HG02759 (cell line): ENCODE data around the gene RCOR3.
"Not testable (repeated sequence)": the region's sequence is repeated elsewhere in the genome, so short reads cannot be mapped to it uniquely, and the experiment has no call there.

Experiments
- ATAC-seq: cut with Tn5 transposase; IDR thresholded peaks from one replicate; pipeline ENCODE4 v1.9.1; 2021; ENCODE audit warnings: mild to moderate bottlenecking, moderate library complexity; ENCODE audit not compliant: unreplicated experiment

Gene RCOR3

DNA sequence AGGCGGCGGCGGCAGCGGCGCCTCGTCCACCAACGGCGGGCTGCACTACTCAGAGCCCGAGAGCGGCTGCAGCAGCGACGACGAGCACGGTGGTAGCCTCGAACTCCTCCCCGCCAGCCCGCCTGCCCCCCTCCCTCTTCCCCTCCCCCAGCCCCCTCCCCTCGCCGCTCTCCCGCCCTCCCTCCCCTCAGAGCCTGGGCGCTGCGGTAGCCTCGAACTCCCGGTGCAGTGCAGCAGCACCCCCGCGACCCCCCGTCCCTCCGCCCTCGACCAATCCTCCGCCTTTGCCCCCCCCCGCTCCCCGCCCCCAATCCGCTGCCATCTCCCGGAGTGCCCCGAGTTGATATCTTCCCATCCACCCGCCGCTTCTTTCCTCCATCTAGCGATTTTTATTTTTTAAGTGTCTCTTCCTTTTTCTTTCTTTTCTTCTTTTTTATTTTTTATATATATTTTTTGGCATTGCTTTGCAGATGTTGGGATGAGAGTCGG is 516 bp downstream of the RCOR3 start:
- peak; percentile 12 for ATAC-seq

DNA sequence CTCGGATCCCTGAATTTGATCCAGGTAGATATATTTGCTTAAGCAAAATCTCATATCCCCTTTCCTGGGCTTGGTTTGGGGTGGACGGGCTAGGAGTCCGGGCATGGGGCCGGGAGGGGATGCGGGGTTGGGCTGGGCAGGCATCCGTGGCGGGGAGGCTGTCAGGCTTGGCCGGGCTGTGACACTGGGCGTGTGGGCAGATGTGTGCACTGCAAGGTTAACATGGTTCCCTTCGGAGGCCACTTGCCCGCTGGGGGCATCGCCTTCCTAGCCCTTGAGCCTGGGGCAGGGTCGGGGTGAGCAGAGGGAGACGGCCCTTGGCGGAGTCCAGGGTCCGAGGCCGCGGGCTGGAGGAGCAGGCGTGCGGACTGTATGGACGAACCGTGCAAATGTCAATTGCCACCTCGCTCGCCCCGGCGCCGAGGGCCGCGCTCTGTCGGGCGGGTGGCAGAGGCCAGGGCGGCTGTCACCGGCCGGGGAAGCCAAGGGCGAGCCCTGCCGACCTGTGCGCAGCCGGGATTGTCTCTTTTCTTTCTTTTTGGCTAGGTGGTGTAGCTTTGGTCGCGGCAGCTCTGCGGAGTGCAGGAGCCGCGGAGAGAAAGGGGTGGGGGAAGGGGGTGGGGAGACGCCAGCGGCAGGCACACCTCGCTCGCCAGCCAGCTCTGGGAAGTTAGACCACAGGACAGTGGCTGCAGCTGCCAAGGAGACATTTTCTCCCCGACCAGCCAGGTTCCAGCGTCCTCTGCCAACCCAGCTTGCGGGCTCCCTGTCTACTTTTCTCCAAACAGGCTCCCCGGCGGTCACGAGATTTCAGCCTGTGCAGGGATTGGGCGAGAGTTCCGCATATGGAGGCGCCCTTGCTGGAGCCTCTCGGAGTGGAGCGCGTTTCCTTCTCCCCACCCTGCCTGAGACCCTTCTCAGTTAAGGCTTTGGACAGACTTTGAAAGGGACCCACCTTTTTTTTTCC is 1.3 kb downstream of the RCOR3 start:
- ATAC-seq = peak; percentile 31

DNA sequence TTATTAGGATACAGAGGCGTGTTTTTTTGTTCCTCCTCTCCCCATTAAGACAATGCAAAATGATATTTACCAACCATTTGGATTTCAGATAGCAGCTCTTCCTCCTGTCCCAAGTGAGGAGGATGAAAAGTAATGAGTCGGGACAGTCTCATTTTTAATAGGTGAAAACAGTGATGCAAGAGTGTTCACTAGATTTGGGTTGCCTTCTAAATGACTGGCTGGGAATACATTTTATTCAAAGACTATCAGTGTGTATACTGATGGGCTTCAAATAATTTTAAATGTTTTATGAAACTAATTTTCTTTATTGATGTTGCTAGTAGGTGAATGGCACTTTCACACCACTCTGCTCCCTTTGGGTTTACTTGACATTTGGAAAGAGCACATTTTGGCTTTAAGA is 2.1 kb downstream of the RCOR3 start:
- no peak for ATAC-seq

DNA sequence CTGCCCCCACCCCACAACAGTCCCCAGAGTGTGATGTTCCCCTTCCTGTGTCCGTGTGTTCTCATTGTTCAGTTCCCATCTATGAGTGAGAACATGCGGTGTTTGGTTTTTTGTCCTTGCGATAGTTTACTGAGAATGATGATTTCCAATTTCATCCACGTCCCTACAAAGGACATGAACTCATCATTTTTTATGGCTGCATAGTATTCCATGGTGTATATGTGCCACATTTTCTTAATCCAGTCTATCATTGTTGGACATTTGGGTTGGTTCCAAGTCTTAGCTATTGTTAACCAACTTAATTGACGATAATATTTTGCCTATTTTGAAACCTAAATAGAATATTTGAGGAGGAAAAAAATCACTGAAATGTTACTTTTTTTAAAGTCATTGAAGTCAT is 3.9 kb downstream of the RCOR3 start:
- not testable (repeated sequence) for ATAC-seq

DNA sequence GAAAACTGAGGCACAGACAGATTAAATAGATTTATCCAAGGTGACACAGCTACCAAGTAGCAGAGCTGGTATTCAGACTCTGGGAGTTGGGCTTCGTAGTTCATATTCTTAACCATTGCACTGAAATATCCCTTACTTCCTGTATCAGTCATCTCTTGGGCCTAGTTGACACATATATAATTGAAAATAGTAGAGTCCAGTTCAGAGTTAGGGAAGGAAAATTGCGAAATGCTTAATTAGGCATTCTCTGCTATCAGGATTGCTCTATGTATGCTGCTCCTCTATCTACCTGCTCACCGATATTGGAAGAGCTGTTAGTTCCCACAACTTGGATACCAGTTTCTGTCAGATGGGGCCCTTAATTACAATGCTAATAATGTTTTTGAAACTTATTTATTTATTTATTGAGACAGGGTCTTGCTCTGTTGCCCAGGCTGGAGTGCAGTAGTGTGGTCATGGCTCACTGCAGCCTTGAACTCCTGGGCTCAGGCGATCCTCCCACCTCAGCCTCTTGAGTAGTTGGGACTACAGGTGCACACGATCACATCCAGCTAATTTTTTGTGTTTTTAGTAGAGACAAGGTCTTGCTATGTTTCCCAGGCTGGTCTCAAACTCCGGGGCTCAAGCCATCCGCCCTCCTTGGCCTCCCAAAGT is 8.2 kb downstream of the RCOR3 start:
- no peak for ATAC-seq

DNA sequence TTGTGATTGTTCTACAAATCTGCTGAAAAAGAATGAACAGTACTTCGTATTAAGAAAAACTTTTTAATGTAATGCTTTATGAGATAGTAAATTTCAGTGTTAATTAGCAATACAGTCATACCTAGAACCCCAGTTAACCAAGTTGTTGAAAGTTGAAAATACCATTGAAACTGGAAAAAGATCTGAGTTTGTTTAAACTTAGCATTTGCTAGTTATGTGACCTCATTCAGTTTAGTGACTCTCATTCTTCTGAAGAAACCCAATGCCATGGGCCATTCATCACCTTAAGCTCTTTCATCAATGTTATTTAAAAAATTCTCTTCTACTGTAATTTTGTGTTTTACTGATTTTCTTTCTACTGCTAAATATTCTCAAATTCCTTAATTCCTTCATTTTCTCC is 20.2 kb downstream of the RCOR3 start:
- no peak for ATAC-seq

DNA sequence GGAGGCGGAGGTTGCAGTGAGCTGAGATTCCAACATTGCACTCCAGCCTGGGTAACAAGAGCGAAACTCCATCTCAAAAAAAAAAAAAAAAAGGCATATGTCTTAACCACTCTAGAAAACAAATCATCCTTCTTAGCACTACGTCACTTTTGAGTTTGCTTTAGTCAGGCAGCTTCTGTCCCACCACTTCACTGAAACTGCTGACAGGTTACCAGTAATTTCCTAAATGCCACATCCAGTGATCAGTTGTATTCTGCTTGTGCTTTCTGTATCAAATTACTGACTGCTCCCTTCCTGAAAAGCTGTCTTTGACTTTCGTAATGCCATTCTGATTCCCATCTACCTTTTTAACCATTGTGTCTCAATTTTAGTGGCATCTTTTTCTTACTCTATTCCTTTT is 21.7 kb downstream of the RCOR3 start:
- ATAC-seq = no peak

DNA sequence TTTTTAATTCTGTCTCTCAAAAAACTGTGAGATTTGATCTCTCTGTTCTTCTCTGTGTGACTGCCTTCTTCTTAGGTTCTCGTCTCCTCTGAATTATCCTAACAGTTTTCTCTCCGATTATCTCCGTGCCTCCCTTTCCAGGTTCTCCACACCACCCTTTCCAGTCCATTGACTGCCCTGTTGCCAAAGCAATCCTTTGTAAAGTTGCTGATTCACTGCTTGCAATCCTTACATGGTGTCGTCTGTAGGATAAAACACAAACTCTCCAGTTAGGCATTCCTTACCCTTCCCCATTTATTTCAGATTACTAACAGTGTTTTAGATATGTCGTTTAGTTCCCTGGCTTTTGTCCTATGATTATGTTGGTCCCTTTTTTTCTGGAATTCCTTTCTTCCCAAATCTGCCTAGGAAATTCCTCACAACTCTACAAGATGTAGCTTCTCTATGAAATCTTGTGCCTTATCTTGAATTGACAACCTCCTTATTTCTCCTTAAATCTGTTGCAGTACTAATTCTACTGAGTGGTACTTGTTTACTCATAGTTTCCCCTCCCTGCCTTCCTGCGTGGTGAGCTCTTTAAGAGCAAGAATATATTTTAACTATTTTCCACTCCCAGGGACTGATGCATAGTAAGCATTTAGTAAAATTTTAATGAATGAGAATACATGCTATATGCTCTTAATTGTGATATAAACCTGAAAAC is 22.3 kb downstream of the RCOR3 start:
- no peak for ATAC-seq

DNA sequence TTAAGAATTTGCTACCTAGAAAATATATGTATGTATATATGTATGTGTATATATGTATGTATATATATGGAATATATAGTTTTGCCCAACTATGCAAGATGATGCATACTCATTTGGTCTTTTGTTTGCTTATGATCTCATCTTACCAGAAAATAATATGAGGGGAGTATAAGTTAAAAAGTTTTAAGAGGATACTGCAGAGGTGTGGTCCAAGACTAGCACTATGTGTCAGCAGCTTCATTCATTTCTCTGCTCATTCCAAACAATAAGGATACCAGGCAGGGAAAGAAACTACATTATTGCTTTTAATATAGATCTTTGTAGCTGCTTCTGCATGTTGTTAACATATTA is 22.8 kb downstream of the RCOR3 start:
- ATAC-seq = no peak

DNA sequence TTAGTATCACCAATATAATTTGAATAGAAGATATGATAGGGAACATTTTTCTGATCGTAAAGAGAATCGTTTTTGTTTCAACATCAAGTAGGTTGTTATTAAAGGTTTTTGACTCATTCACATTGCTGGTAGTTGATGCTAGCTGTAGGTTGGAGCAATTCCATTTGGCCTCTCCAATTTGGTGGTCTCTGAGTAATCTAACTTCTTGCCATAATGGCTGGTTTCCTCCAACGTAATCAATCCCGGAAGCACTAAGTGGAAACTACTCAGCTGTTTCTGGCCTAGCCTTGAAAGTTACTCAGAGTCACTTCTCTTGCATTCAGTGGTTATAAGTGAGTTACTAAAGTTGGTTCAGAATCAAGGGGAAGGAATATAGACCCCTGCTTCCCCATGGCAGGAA is 26.0 kb downstream of the RCOR3 start:
- ATAC-seq = no peak

DNA sequence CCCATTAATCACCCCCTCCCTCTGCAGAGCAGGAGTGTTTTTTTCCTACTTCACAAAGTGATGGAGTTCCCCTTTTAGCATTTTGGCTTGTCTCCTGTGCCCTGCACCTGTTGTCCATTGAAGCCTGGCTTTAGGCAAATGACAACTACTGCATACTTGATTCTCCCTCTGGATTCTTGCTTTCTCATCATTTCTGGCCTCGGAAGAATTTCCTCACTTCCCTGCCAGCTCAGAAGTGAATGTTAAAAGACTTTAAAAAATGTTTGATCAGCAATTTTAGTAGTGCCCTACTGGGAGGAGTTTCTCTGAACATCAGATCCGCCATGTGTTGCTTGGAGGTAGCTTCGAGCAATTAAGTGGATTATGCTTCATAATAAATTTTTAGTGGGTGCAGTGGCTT is 28.1 kb downstream of the RCOR3 start:
- no peak for ATAC-seq

DNA sequence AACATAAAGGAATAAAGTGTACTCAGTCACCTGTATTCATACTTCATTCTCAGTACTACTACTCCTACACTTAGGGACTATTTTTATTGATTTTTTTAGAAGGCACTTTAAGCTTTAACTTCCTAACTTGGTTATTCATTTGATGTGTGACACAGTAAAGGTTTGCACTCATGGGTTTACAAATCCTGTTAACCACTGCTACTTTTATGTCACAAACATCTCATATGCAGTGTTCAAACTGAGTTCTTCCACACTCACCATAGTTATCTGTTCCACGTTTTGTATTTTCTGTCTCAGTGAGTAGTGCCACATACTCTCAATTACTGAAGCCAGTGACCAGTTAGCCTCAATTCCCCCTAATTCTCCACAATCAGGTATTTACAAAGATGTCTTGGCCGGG is 33.2 kb downstream of the RCOR3 start:
- no peak for ATAC-seq

DNA sequence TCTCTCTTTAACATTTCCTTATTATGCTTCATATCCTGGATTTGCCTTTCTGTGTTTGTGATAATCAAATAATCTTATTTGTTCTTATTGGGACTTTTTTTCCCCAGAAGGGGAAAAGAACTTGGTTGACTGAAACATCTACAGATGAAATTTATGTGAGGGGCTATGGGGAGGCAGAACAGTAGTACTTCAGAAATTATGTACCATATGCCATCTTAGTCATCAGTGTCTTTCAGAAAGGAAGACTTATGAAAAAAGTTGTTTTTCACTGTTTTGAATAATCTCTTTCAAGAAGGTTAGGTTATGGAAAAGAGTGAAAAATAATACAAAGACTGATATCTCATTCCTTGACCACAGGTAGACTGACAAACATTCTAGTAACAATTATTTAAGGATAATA is 37.2 kb downstream of the RCOR3 start:
- no peak for ATAC-seq

DNA sequence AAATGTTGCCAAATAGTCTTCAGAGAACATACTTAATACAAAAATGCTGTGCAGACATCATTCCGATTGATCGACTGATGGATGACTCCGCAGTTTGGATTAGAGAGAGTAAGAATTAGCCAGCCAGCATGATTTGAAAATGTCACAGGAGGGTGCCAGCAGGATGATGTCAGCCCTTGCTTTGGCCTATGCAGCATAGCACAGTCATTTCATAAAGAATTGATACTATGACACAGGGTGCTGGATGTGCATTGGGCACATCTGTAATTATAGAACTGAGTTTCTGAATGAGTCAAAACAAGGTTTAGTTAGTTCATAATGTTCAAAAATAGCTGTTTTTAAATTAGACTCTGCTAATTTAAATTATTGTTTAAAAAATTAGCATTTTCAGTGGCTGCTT is 45.9 kb downstream of the RCOR3 start:
- peak; percentile 98 for ATAC-seq

DNA sequence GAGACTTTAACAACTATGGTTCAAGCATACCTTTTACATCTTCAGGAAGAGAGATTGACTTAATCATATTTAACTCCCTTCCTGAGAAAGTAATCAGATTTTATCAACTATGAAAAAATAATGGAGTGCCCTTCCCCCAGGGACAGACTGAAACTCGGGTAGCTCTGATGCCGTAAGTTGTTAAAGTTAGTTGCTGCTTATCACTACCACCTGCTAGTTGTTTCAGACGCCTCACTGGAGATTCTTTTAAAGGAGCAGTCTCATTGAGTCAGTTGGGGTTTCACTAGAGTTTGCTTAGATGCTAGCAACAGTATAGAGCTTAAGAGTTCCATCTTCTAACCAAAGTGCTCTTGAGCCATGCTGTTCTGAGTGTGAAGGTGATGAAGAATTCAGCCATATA is 50.5 kb downstream of the RCOR3 start:
- no peak for ATAC-seq

DNA sequence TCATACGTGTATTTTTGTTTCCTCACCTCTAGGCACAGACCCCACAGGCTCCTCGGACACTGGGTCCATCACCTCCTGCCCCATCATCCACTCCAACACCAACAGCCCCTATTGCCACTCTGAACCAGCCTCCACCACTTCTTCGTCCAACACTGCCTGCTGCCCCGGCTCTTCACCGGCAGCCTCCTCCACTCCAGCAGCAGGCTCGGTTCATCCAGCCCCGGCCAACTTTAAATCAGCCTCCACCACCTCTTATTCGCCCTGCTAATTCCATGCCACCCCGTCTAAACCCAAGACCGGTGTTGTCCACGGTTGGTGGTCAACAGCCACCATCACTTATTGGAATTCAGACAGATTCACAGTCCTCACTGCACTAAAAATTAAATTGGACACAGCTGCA is 54.2 kb downstream of the RCOR3 start:
- ATAC-seq = no peak

DNA sequence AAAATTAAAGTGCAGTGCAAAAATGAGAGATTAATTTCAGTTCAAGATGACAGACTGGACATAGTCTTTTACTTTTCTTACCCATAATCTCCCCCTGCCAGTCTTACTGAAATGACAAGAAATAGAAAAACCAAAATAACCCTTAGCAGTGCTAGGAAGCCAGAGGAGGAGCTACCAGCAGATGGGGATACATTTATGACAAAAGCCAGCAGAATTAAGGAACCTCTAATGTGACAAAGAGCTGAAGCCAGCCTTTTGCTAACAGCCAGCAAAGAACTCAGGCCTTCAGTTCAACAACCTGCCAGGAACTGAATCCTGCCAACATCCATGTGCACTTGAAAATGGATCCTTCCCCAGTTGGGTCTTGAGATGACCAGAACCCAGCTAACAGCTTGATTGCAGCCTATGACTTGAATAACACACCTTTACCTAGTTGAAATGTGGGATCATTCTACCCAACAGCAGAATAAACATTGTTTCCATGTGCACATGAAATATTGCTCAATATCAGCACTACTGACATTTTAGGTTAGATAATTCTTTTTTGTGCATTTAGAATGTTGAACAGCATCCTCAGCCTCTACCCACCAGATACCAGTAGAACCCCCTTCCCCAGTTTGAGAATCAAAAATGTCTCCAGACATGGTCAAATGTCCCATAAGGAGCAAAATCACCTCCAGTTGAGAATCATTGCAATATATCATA is 59.6 kb downstream of the RCOR3 start:
- ATAC-seq = no peak

DNA sequence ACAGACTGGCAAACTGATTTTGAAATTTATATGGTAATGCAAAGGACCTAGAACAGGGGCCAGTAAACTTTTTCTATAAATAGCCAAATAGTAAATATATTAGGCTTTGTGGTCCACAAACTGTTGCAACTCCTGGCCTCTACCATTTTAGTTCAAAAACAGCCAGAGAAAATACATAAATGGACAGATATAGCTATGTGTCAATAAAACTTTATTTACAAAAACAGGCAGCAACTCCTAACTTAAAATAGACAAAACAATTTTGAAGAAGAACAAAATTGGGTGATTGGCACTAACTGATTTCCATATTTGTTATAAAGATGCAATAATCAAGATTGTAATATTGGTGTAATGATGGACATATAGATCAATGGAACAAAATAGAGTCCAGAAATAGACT is 60.7 kb downstream of the RCOR3 start:
- no peak for ATAC-seq

DNA sequence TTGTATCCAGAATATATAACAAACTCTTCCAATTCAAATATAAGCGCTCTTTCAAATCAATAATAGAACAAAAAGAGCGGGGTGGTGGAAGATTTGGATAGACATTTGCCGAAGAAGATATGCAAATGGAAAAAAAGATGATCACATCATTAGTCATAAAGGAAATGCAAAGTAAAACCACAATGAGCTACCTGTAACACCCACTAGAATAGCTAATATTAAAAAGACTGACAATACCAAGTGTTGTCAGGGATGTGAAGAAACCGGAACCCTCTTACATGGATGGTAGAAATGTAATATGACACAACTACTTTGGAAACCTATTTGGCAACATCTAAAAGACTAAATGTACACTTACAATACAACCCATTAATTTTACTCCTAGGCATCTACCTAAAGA is 61.8 kb downstream of the RCOR3 start:
- ATAC-seq = no peak

DNA sequence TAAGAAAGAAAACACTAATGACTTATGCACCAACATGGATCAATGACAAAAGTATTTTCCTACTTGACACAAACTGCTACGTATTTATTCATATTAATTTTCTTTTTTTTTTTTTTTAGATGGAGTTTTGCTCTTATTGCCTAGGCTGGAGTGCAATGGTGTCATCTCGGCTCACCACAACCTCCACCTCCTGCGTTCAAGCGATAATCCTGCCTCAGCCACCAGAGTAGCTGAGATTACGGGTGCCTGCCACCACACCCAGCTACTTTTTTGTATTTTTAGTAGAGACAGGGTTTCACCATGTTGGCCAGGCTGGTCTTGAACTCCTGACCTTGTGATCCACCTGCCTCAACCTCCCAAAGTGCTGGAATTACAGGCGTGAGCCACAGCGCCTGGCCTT is 62.5 kb downstream of the RCOR3 start:
- ATAC-seq = not testable (repeated sequence)
